ENCODE data around the gene UBQLN1.

DNA sequence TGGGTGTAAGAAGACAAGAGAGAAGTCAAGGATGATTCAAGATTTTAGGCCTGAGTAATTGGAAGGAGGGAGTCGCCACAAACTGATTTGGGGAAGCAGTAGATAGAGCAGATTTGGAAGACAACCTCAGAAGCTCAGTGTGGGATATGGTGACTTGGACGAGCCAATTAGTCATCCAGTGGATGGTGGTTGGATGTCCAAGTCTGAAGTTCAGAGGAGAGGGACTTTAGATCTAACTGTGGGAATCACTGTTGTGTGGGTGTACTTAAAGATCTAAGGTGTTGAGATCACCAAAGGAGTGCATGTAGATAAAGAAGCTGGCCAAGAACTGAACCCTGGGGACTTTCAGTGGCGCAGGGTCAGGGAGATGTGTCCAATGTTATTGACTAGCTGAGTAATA lies 82.6 kb downstream of the UBQLN1 start:
- no peak for TF ChIP-seq CTCF (IDR thresholded peaks at IDR 0.05 in 4 of 5, conservative IDR thresholded peaks at IDR 0.05 in 1 of 5)
- TF ChIP-seq POLR2A (IDR thresholded peaks at IDR 0.05), result no peak

Measured in gastrocnemius medialis (tissue), 4 donors.